PC-3 (cell line): ENCODE measurements around the gene CNOT6L.

ENCODE experiments used
- CTCF ChIP-seq: fragments of 300-600 bp; sonication (generic); conservative IDR thresholded peaks from 2 replicates; pipeline ENCODE4 v1.5.1; 2017; ENCODE audit warnings: antibody characterized with exemption, low read depth, mild to moderate bottlenecking, low read length
- EZH2 ChIP-seq: fragments of 300-600 bp; sonication (generic); IDR thresholded peaks from one replicate; pipeline ENCODE4 v1.6.1; 2017; ENCODE audit warnings: antibody characterized with exemption, mild to moderate bottlenecking, low read length; ENCODE audit not compliant: unreplicated experiment

- TF ChIP-seq CTCF (no peak), EZH2 (no peak)
These were observed 107.7 kb downstream of the CNOT6L start for GRCh38 chr4:77711469-77711868.
